ENCODE results near the gene RPL32. TPM values are rescaled to one million over a fixed set of nuclear protein-coding genes. Genes with fewer than 3 reads are reported as not detected.
A peak's percentile ranks its signal among the peaks of the same experiment; 100 is the strongest.

Gene RPL32
- total and polyA plus RNA-seq, 9 of the 15 experiments (the other 6 are each of a cell fraction or from before 2014, with no cell fraction given) = 2,738 to 6,200 (median 4,286) TPM

- no peak for TF ChIP-seq ZNF311 (CRISPR knock-in tag; IDR thresholded peaks at IDR 0.05)
- no peak for TF ChIP-seq CSDE1 (IDR thresholded peaks at IDR 0.05)
- no peak for TF ChIP-seq ZNF277 (CRISPR knock-in tag; IDR thresholded peaks at IDR 0.05; ENCODE audit: borderline replicate concordance)
- 0 out of 2 replicates have a peak, but pooled peaks have one; percentile 9 for TF ChIP-seq MED1 (CRISPR knock-in tag; IDR thresholded peaks at IDR 0.05; ENCODE audit: borderline replicate concordance)
- TF ChIP-seq IRF9 (tag; IDR thresholded peaks at IDR 0.05) = no peak
- no peak for TF ChIP-seq ZNF263 (CRISPR knock-in tag; IDR thresholded peaks at IDR 0.05; ENCODE audit: borderline replicate concordance)
- TF ChIP-seq HNRNPUL1 (IDR thresholded peaks at IDR 0.05; ENCODE audit: low read length) = peak; percentile 37; the same call in 1 of the 2 replicates
- no peak for TF ChIP-seq TBP (optimal IDR thresholded peaks at IDR 0.05; ENCODE audit: low read depth, low read length)
- TF ChIP-seq PREB (CRISPR knock-in tag; IDR thresholded peaks at IDR 0.05) = no peak
- TF ChIP-seq MXI1 (IDR thresholded peaks at IDR 0.05; ENCODE audit: low read depth, low read length) = no peak
- 0 out of 2 replicates have a peak, but pooled peaks have one; percentile 39 for TF ChIP-seq THRAP3 (IDR thresholded peaks at IDR 0.05; ENCODE audit: borderline replicate concordance)
- TF ChIP-seq C11orf30 (IDR thresholded peaks at IDR 0.05; ENCODE audit: low read depth) = no peak
- peak; percentile 15; the same call in 1 of the 2 replicates for TF ChIP-seq TEAD4 (IDR thresholded peaks at IDR 0.05; ENCODE audit: low read length)
- TF ChIP-seq TEAD4 (CRISPR knock-in tag; IDR thresholded peaks at IDR 0.05; ENCODE audit: borderline replicate concordance) = no peak
- peak; percentile 6 for TF ChIP-seq RBM39 (optimal IDR thresholded peaks at IDR 0.05; ENCODE audit: low read depth, low read length)
- no peak for TF ChIP-seq ZBTB11 (CRISPR knock-in tag; IDR thresholded peaks at IDR 0.05)
- TF ChIP-seq FOXA1 (IDR thresholded peaks at IDR 0.05; ENCODE audit: borderline replicate concordance) = no peak
- TF ChIP-seq ZNF253 (CRISPR knock-in tag; conservative IDR thresholded peaks at IDR 0.05) = no peak
Measured at GRCh38 chr3:12840591-12841148, 695 bp downstream of the RPL32 start (continued).
